ENCODE data around the gene DHX8.
"Not testable (repeated sequence)": the region's sequence is repeated elsewhere in the genome, so short reads cannot be mapped to it uniquely, and the experiment has no call there.

DNA sequence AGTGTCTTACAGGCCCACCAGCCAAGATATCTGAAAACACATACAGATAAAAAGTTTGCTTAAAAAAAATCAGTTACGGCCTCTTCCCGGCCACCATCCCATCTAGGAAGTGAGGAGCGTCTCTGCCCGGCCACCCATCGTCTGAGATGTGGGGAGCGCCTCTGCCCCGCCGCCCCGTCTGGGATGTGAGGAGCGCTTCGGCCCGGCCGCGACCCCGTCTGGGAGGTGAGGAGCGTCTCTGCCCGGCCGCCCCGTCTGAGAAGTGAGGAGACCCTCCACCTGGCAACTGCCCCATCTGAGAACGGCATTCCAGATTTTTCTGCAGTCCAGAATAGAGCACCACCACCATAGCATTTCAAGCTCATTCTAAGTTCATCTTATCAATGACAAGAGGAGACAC lies 33.0 kb upstream of the DHX8 start:
- not testable (repeated sequence) for TF ChIP-seq CBX5 (IDR thresholded peaks at IDR 0.05; ENCODE audit: low read depth, low read length); SIN3A (conservative IDR thresholded peaks at IDR 0.05 in 1 of 2, IDR thresholded peaks at IDR 0.05 in 1 of 2; ENCODE audit: low read depth in 1 of 2, low read length in 2 of 2); GABPA (IDR thresholded peaks at IDR 0.05; ENCODE audit: borderline replicate concordance, insufficient read depth, low read length); POLR2A (IDR thresholded peaks at IDR 0.05; ENCODE audit: control extremely low read depth in 1 of 2, low read depth in 2 of 2, low read length in 2 of 2); TAF1 (IDR thresholded peaks at IDR 0.05; ENCODE audit: low read depth, low read length); RBBP5 (IDR thresholded peaks at IDR 0.05; ENCODE audit: borderline replicate concordance, low read depth, low read length); CBX8 (IDR thresholded peaks at IDR 0.05; ENCODE audit: borderline replicate concordance, low read depth, low read length); RAD21 (IDR thresholded peaks at IDR 0.05 in 1 of 2, conservative IDR thresholded peaks at IDR 0.05 in 1 of 2; ENCODE audit: low read depth in 2 of 2, low read length in 2 of 2)
- TF ChIP-seq, protein P1, sequence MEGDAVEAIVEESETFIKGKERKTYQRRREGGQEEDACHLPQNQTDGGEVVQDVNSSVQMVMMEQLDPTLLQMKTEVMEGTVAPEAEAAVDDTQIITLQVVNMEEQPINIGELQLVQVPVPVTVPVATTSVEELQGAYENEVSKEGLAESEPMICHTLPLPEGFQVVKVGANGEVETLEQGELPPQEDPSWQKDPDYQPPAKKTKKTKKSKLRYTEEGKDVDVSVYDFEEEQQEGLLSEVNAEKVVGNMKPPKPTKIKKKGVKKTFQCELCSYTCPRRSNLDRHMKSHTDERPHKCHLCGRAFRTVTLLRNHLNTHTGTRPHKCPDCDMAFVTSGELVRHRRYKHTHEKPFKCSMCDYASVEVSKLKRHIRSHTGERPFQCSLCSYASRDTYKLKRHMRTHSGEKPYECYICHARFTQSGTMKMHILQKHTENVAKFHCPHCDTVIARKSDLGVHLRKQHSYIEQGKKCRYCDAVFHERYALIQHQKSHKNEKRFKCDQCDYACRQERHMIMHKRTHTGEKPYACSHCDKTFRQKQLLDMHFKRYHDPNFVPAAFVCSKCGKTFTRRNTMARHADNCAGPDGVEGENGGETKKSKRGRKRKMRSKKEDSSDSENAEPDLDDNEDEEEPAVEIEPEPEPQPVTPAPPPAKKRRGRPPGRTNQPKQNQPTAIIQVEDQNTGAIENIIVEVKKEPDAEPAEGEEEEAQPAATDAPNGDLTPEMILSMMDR (IDR thresholded peaks at IDR 0.05; ENCODE audit: control extremely low read depth in 1 of 3, insufficient read depth in 1 of 3, low read depth in 1 of 3, low read length in 3 of 3): not testable (repeated sequence)

All from H1 (cell line).